Testis (tissue), 3 donors: Measurements from ENCODE around the gene NHSL2. TPM values are rescaled to one million over a fixed set of nuclear protein-coding genes. Genes with fewer than 3 reads are reported as not detected.

ENCODE experiments used
- DNase-seq: peaks from one replicate; pipeline ENCODE4 v3.0.0-alpha.2; 2019
- H3K27ac ChIP-seq, 2 donors: fragments of 200-600 bp; sonication (generic); one replicate each; pipeline ENCODE4 v1.5.1; 2019
- H3K27me3 ChIP-seq: fragments of 200-600 bp; sonication (generic); one replicate; pipeline ENCODE4 v1.5.1; 2019
- H3K36me3 ChIP-seq: fragments of 200-600 bp; sonication (generic); one replicate; pipeline ENCODE4 v1.5.1; 2017; ENCODE audit warnings: low read depth; ENCODE audit errors: missing control alignments
- H3K4me1 ChIP-seq: fragments of 200-600 bp; sonication (generic); one replicate; pipeline ENCODE4 v1.5.1; 2019
- H3K4me3 ChIP-seq, 2 donors: fragments of 200-600 bp; sonication (generic); one replicate each; pipeline ENCODE4 v1.5.1; 2017 to 2019
- H3K9me3 ChIP-seq: fragments of 200-600 bp; sonication (generic); one replicate; pipeline ENCODE4 v1.5.1; 2017
- CTCF ChIP-seq, 3 experiments: fragments of 450-650 bp in 2 of 3; fragments of 200-600 bp in 1 of 3; sonication (generic) in 1 of 3; IDR thresholded peaks; one replicate each; pipeline ENCODE4 v1.5.1; 2016 to 2019; ENCODE audit warnings: antibody characterized with exemption in 3 of 3, mild to moderate bottlenecking in 2 of 3, moderate library complexity in 1 of 3
- POLR2A ChIP-seq: fragments of 450-650 bp; IDR thresholded peaks from one replicate; pipeline ENCODE4 v1.6.1; 2017; ENCODE audit warnings: antibody characterized with exemption, mild to moderate bottlenecking, moderate library complexity
- WGBS, 2 donors: methylation state at CpG; one replicate each; pipeline ENCODE4 v1.1.5; 2018; 5-methylcytosine and 5-hydroxymethylcytosine counted together
- intact Hi-C: fragments of 100-400 bp; cut with DNase I; formaldehyde crosslinking; loops from one replicate; pipeline ENCODE4 v1.15.1; 2023; ENCODE audit warnings: low total_unique reads
- polyA plus RNA-seq: library from polyadenylated mRNA; stranded (reverse); fragments of 350-450 nt; fragmentation: Illumina TruSeq; extraction: RNeasy Lipid Tissue Mini Kit (QIAGEN cat#74804); gene quantifications from one replicate; pipeline ENCODE4 v1.2.3, GENCODE V29; 2014; ENCODE audit warnings: low read depth, low replicate concordance; ENCODE audit not compliant: insufficient read depth
- total RNA-seq, 2 donors: library from RNA; depleted of rRNA; stranded (reverse); fragments of >200 nt; gene quantifications; one replicate each; pipeline ENCODE4 v1.2.3, GENCODE V29; 2016

The NHSL2 gene
- total and polyA plus RNA-seq, 3 donors from 2014 or later: 9.5 to 33.1 (median 32.5) TPM

DNA sequence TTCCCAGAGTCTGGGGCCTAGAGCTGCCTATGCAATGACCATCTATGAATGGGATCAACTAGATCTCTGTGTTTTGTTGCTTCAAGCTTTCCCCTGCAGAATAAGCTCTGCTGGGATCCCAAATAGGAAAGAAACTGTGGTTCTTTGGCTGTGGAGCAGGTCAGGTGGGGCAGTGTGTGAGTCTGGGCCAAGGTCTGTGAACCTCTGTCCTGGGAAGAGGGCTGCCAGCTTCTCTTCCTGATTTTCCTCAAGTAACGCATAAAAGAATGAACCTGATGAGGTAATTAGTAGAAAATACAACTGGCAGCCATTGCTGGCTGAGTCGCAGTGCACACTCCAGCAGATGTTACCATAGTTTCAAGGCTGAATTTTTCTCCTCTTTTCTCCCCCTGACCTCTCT lies 266.3 kb downstream of the NHSL2 start:
- WGBS, 2 donors: 20 to 34% methylated on average over 2 of the region's 2 CpGs

DNA sequence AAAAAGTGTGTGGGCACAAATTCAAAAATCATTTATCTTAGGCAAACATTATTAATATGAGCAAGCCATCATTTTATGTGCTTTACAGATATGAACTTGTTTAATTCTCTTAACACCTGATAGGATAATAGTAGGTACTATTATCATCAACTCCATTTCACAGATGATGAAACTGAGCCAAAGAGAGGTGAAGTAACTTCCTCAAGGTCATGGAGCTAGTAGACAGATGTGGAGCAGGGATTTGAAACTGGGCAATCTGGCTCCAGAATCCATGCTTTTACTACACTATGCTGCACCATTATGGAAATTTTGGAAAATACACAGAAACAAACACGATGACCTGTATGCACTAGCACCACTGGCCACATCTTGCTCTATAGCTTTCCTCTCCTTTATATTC lies 269.9 kb downstream of the NHSL2 start:
- Histone ChIP-seq H3K36me3 (no peaks in the 10 kb centered on the region), H3K4me3 (no peak overlapping the region), H3K9me3 (no peaks in the 10 kb centered on the region), H3K27me3 (no peaks in the 10 kb centered on the region), H3K4me1 (peaks cover 3% of the 10 kb centered on the region), H3K27ac (peak overlapping the region; percentile 63 to 81)
- no peak for DNase-seq
- 0 to 10% methylated on average over 1 of the region's 1 CpG for WGBS, 2 donors
- intact Hi-C loops: no loop called here
- TF ChIP-seq CTCF (IDR thresholded peaks at IDR 0.05): no peak
- TF ChIP-seq POLR2A: no peak

More for the DNA sequence above, 266.3 kb downstream of the NHSL2 start:
- TF ChIP-seq CTCF (IDR thresholded peaks at IDR 0.05) (no peak), POLR2A (no peak)
- Histone ChIP-seq H3K4me1 (peaks cover 3% of the 10 kb centered on the region), H3K27ac (peak overlapping the region in 1 of 2 donors; percentile 71), H3K4me3 (no peak overlapping the region), H3K9me3 (no peaks in the 10 kb centered on the region), H3K27me3 (no peaks in the 10 kb centered on the region), H3K36me3 (no peaks in the 10 kb centered on the region)
- peak; percentile 35 for DNase-seq
- intact Hi-C loops: no loop called here

DNA sequence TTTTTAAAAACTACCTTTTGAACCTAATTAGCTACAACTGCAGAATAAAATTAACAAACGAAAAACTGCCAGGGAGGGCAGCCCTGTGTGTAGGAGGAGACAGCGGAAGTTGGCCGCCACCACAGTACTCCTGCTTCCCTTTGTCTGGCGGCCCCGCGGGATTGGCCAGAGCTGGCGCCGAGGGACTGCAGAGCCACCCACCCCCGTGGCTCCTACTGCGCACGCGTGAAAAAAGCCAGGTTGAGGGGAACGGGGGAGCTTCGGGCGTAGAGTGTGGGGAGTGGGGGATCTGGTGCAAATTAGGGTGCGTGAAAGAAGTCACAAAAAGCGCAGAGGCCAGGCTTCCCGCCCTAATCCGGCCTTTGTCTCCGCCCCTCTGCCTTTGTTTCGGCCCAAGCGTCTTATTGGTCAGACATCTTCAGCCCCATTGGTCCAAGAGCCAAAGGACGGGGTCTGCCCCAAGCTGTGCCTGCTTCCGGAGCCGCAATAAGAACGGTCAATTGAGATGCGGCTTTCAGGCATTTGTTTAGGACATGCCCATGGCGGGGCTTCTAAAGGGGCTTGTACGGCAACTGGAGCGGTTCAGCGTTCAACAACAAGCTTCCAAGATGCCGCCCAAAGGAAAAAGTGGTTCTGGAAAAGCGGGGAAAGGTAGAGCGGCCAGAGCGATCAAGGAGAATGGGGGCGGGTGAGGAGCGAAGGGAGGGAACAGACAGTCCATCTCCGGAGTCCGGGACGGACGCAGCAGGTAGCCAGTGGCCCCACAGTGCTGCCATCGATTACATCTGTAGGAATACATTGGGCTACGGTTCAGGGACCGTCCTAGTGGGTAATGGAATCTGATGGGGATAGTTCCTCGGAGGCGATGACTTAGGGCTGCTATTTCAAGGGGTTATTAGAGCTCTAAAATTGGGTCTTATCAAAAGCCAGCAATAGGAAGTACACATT lies 270.8 kb downstream of the NHSL2 start, which contains the start of gene PIN4:
TSS of gene PIN4 (plus strand) at position 580 of the 948 bp plus-strand sequence. CDS start at position 609, 29 bp downstream.
- no peaks in the 10 kb centered on the region for H3K9me3 ChIP-seq
- DNase-seq: peak; percentile 93
- peak within 1 kb of the TSS; percentile 63 to 81 for H3K27ac ChIP-seq
- no peaks in the 10 kb centered on the region for H3K36me3 ChIP-seq
- 0 to 1% methylated on average over 29 to 38 of the region's 46 CpGs for WGBS, 2 donors
- H3K27me3 ChIP-seq: no peaks in the 10 kb centered on the region
- H3K4me3 ChIP-seq: peak within 1 kb of the TSS; percentile 60 to 76
- peaks cover 3% of the 10 kb centered on the region for H3K4me1 ChIP-seq
- TF ChIP-seq CTCF (IDR thresholded peaks at IDR 0.05) (no peak), POLR2A (no peak)
- intact Hi-C loops: no loop called here

GRCh38 chrX:72182924-72183323 lies 272.3 kb downstream of the NHSL2 start:
- Histone ChIP-seq H3K27me3 (no peaks in the 10 kb centered on the region), H3K27ac (no peak overlapping the region), H3K36me3 (no peaks in the 10 kb centered on the region), H3K9me3 (no peaks in the 10 kb centered on the region), H3K4me1 (no peaks in the 10 kb centered on the region), H3K4me3 (no peak overlapping the region)
- WGBS, 2 donors: 76 to 80% methylated on average over 2 of the region's 2 CpGs
- intact Hi-C loops: no loop called here
- TF ChIP-seq CTCF (IDR thresholded peaks at IDR 0.05): no peak
- TF ChIP-seq POLR2A: no peak
- DNase-seq: no peak
